HG02840 (cell line): ENCODE results near the gene DKK3.

Experiments
- ATAC-seq: cut with Tn5 transposase; IDR thresholded peaks from one replicate; pipeline ENCODE4 v1.9.1; 2021; ENCODE audit warnings: mild to moderate bottlenecking, moderate library complexity, moderate number of reproducible peaks; ENCODE audit not compliant: unreplicated experiment, low FRiP score

The DKK3 gene

GRCh38 chr11:11971906-11972547 is 36.4 kb downstream of the DKK3 start:
- no peak for ATAC-seq

GRCh38 chr11:11970556-11970955 is 37.9 kb downstream of the DKK3 start:
- ATAC-seq = no peak

- no peak for ATAC-seq
Measured at GRCh38 chr11:11969380-11970215, 38.8 kb downstream of the DKK3 start.

DNA sequence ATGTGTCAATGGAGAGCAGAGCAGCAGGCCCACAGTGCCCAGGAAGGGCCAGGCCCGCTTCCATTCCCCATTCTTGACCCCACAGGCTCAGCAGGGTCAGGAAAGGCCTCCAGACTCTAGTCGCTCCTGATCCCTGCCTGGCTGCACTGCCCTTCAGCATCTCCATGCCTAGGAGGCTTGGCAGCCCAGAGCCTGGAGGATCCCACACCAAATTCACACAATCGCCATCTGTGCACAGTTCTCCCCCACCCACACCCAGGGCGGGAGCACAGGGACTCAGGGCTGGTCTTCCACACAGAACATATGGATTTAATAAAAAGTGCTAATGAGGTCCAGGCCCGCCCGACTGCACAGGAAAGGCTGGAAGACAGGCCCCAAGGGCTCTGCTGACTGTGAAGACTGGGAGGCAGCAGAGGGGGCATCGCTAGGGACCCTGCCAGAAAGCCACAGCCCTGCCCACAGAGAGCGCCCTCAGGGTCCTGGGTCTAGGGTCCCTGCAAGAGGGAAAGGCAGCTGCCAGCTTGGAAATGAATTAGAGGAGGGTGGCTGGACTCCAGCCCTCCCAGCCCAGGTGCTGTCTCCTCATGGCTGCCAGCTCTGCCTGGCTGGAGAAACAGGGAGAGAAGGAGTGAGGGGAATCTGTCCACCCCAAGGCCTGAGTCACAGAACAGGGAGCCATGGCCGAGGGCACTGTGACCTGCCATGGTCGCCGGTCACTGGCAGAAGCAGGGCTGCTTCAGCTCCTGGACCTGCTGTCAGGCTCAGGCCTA is 39.7 kb downstream of the DKK3 start:
- ATAC-seq = no peak

- no peak for ATAC-seq
Measured at GRCh38 chr11:11967669-11968510, 40.5 kb downstream of the DKK3 start.

DNA sequence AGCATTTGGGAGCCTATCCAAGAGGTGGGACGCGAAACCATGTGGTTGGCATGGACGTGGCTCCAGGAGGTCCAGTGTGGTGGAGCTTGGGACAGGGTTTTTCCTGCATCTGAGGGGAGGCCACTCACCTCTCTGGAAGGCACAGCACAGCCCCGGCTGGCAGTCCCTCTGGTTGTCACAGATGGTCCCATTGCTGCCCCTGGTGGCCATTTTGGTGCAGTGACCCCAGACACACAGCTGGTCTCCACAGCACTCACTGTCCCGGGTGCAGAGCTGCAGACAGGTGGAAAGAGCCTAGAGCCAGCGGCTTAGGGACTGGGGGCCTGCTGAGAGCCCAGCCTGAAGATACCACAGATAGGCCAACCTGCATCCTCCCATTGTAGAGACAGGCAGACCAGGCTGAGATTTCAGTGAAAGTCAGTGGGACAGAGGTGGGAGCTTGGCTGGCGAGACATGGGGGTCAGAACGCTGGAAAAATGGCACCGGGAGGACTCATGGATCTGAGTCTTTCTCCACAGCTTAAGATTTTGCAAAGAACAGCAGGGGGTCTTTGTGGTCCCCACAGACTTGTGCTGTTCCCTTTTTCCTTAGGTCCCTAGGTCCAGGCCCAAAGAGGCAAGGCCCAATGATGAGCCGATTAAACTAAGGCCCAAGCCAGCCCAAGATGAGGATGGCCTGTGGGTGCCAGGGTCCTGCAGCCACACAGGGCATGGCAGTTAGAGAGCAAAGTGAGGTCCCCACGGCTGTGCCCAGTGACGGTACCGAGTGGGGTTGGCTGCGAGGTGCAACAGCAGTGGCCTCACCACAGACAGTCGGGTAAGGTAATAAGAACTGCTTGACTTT is 41.4 kb downstream of the DKK3 start:
- peak; percentile 69 for ATAC-seq

GRCh38 chr11:11966354-11966741 is 42.1 kb downstream of the DKK3 start:
- no peak for ATAC-seq

DNA sequence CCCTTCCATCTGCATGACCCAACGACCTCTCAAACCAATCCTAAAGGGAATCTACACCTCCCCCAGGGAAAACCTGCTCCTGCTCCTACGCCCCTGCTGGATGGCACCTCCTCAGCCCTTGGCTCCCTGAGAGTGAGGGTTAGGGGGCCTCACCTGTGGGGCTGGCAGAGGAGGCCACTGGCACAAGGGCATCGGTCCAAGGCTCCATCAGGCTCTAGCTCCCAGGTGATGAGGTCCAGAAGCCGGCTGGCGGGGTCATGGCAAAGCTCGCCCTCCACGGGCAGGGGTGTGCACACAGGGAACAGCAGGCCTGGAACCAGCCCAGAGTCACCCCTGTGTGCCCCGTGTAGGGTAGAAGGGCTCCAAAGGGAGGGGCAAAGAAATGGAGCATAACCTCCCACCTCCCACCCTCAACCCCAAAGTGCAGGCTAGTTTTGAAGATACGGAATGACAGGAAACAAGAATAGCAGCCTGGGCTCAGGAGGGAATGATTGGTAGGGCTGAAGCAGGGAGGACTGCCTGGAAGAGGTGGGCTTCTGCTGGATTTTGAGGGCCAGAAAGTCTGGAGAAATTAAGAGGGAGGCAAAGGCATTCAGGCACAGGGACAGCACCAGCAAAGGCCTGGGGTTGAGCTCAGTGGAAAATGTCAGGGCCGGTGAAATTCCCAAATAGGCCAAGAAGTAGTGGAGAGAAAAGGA is 42.6 kb downstream of the DKK3 start:
- no peak for ATAC-seq

- no peak for ATAC-seq
Measured at GRCh38 chr11:11965192-11965591, 43.2 kb downstream of the DKK3 start.

DNA sequence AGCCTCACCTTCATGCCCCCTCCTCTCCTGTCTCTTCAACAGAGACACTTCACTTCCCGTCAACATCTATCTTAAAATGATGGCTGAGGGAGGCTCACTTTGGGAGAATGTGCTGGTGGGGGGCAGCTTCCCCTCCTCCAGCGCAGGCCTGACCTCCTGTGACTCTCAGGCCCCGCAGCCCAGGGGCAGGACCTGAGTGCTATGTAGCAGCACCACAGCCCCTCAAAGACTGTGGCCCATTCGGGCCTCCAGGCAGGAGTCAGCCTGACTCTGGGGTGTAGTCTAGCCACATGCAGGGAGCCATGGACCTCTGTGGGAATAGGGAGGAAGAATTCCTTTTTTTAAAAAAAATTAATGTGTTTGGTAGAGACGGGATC is 43.7 kb downstream of the DKK3 start:
- no peak for ATAC-seq

DNA sequence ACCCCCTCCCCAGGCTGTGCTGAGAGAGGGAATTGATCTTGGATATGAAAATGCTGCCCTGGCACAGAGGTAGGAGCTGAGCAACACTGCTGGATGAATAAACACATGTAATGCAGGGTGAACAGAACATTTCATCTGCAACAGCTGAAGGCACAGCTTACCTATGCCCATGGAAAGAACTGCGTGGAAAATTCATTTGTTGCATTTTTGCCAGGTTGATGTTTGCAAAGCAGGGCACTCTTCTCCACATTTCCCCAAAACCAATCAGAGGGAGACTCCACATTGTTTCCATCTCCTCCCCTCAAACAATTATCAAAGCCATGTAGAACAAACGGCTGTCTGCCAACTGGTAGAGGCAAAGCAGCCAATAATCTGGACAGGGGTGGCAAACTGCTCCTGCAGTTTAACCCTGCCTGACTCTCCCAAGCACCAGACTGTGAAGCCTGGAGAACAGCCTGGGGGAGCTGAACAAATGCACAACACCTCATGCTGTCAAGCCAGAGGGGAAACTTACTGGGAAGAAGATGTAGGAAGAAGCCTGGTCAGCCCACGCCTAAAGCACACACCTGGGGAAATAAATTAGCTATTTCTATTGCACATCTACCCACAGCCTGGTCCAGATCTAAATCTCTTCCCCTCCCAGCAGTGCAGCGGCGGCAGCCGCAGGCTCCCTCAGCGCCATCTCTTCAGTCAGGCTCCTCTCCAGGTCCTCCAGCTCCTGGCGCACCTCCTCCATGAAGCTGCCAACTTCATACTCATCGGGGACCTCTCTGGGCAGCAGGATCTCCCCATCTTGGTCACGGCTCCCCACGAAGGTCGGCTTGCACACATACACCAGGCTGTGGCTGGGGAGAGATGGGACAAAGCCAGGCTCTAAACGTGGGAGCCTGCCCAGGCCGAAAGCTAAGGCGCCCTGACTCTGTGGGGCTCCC is 44.3 kb downstream of the DKK3 start:
- no peak for ATAC-seq

DNA sequence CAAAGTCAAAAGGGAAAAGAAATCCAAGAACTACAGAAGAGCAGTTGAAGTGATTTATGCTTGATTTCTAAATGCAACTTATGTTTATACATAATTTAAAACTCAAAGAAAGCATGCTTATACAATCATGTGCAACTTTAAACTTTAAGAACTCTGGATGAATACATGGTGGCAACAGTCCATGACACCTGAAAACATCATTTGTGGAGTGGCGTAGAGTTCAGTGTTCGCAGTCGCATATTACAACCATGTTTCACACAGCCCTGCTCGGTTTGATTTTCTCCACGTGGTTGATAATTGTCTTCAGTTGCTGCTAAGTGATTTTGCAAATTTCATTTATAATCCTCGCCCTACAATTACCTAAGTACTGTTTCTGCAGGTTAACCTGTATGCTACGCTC is 45.4 kb downstream of the DKK3 start:
- no peak for ATAC-seq

- ATAC-seq = no peak
Measured at GRCh38 chr11:11961399-11962028, 46.9 kb downstream of the DKK3 start.

DNA sequence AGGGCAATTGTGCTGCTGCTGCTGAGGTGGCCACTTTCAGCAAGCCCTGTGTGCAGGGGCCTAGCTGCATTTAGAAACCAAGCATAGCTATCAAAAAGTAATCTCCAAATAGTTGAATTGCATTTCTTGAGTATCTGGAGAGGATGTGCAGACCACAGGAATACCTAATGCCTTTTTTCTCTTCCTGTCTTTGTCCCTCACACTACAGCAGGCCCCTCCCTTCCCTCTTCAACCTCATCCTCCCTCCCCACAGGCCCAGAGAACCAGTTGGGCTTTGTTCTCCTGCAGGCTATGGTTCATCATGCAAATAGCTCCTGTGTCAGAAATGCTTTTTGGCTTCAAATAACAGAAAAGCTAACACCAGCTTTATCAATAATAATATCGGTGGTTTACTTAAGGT is 47.7 kb downstream of the DKK3 start:
- no peak for ATAC-seq

DNA sequence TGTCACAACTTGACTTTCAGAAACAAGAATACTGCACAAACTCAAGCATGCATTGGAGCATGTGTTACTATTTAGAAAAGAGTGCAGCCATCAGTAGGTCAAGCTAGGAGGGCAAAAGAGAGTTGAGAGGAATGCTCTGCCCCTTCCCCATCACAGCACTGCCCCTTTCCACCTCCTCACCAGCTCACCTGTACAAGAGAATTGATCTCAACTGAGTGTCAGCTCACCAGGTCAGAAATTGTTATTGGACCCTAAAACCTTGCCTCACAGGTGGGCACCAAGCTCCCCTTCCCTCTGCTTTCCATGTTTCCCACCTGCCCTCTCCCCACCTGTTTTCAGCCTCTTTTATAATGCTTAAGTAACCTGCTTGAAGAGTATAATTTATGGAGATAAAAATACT is 48.8 kb downstream of the DKK3 start:
- no peak for ATAC-seq

DNA sequence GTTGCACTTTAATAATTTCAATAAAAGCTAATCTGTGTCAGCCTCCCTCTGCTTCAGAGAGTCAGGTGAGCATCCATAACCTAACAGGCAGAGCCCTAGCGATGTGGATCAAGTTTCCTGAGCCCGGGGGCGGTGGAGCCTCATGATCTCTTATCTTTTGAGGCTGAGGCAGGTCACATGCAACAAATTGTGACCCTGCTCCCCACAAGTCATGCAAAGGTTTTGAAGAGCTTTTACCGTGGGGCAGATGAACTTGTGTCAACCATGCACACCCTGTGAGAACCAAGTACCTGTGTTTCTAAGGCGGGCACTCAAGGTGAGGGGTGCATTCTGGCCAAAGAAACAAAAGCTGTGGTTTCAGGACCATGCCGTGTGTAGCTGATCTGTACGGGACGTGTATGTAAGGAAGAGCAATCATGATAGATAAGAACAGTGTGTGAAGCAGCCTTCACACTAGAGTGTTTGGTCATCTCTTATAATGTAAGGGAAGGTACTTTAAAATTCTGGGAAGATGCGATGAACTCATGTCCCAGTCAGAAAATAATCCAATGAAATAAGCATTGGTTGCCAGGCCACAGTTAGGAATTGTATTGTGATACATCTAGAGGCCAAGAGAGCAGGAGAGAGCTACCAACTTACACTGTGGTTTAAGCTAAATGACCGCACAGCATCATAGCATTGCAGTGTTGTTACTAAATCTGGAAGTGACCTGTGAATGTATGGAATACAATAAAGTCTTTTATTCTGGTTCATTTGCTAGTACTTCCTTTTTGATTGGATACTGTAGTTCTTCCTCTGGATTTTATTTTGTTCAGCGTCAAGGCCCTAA is 49.8 kb downstream of the DKK3 start:
- ATAC-seq = no peak

- ATAC-seq = no peak
Measured at GRCh38 chr11:11956006-11956405, 52.4 kb downstream of the DKK3 start.
